C4-2B (cell line): ENCODE measurements around the gene AFDN.

Experiments used
- ZFX ChIP-seq: fragments of 450-650 bp; IDR thresholded peaks from 2 replicates; pipeline ENCODE4 v1.6.1; 2017
- TF ChIP-seq, protein P1 (sequence below): fragments of 450-650 bp; conservative IDR thresholded peaks from 2 replicates; pipeline ENCODE4 v1.5.1; 2017; ENCODE audit warnings: mild to moderate bottlenecking

DNA sequence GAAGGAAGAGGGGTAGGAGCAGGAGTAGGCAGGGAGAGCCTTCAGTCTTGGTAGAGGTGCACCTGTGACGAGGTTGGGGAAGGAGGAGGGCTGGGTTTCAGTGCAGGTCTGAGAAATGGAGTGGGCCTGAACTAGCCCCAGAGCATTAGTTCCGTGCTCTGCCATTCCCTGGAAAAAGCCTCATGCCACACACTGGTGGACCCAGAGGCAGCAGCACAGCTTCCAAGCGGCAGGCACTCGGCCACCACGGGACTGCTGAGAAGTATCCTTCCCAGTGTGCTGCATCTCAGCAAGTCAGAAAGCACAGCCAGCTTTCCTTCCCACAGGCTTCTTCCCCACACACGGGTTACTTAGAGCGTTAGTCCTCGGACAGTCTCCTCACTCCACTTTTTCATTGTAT is 93.5 kb downstream of the AFDN start:
- TF ChIP-seq, protein P1, sequence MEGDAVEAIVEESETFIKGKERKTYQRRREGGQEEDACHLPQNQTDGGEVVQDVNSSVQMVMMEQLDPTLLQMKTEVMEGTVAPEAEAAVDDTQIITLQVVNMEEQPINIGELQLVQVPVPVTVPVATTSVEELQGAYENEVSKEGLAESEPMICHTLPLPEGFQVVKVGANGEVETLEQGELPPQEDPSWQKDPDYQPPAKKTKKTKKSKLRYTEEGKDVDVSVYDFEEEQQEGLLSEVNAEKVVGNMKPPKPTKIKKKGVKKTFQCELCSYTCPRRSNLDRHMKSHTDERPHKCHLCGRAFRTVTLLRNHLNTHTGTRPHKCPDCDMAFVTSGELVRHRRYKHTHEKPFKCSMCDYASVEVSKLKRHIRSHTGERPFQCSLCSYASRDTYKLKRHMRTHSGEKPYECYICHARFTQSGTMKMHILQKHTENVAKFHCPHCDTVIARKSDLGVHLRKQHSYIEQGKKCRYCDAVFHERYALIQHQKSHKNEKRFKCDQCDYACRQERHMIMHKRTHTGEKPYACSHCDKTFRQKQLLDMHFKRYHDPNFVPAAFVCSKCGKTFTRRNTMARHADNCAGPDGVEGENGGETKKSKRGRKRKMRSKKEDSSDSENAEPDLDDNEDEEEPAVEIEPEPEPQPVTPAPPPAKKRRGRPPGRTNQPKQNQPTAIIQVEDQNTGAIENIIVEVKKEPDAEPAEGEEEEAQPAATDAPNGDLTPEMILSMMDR = no peak
- no peak for TF ChIP-seq ZFX
